ENCODE measurements around the gene RIPPLY3.

The RIPPLY3 gene

GRCh38 chr21:37064841-37065240 lies 58.3 kb downstream of the RIPPLY3 start:
- TF ChIP-seq CTCF (conservative IDR thresholded peaks at IDR 0.05; ENCODE audit: low read depth, low read length): no peak
- Histone ChIP-seq H3K27ac (no peak overlapping the region), H3K27me3 (ENCODE audit: insufficient read depth, low read depth) (no peaks in the 10 kb centered on the region), H2AFZ (ENCODE audit: low read depth) (no peak overlapping the region), H3K9ac (no peak overlapping the region), H3K79me2 (ENCODE audit: insufficient read depth, low read depth) (no peaks in the 10 kb centered on the region), H3K4me1 (ENCODE audit: low read depth, poor library complexity, severe bottlenecking) (no peaks in the 10 kb centered on the region), H3K36me3 (ENCODE audit: insufficient read depth) (no peaks in the 10 kb centered on the region), H4K20me1 (ENCODE audit: insufficient read depth) (no peaks in the 10 kb centered on the region), H3K4me3 (IDR thresholded peaks at IDR 0.05; ENCODE audit: insufficient read depth, low read depth, low read length) (no peak overlapping the region), H3K4me2 (no peak overlapping the region)

- Histone ChIP-seq H3K4me2 (no peak overlapping the region), H3K4me3 (IDR thresholded peaks at IDR 0.05; ENCODE audit: insufficient read depth, low read depth, low read length) (no peak overlapping the region), H3K9ac (no peak overlapping the region), H4K20me1 (ENCODE audit: insufficient read depth) (no peaks in the 10 kb centered on the region), H3K4me1 (ENCODE audit: low read depth, poor library complexity, severe bottlenecking) (no peaks in the 10 kb centered on the region), H3K27me3 (ENCODE audit: insufficient read depth, low read depth) (no peaks in the 10 kb centered on the region), H3K79me2 (ENCODE audit: insufficient read depth, low read depth) (no peaks in the 10 kb centered on the region), H3K36me3 (ENCODE audit: insufficient read depth) (no peaks in the 10 kb centered on the region), H3K27ac (no peak overlapping the region), H2AFZ (ENCODE audit: low read depth) (no peak overlapping the region)
- no peak for TF ChIP-seq CTCF (conservative IDR thresholded peaks at IDR 0.05; ENCODE audit: low read depth, low read length)
These were observed 59.2 kb downstream of the RIPPLY3 start for GRCh38 chr21:37065561-37066177.

Measured in KMS-11 (cell line).